Parathyroid adenoma (tissue), 2 donors: ENCODE results near the gene CCNL2.
"Not testable (repeated sequence)": the region's sequence is repeated elsewhere in the genome, so short reads cannot be mapped to it uniquely, and the experiment has no call there.

ENCODE experiments used
- H2AFZ ChIP-seq: fragments of 300-600 bp; sonication (generic); one replicate; pipeline ENCODE4 v1.7.0; 2017; ENCODE audit warnings: antibody characterized with exemption, mild to moderate bottlenecking
- H3K27ac ChIP-seq: fragments of 300-600 bp; sonication (generic); one replicate; pipeline ENCODE4 v1.7.0; 2017
- H3K27me3 ChIP-seq: fragments of 300-600 bp; sonication (generic); one replicate; pipeline ENCODE4 v1.7.0; 2017; ENCODE audit warnings: low read length; ENCODE audit not compliant: control insufficient read depth, insufficient read depth
- H3K36me3 ChIP-seq: fragments of 300-600 bp; sonication (generic); one replicate; pipeline ENCODE4 v1.7.0; 2017; ENCODE audit warnings: low read length; ENCODE audit not compliant: control insufficient read depth, insufficient read depth
- H3K4me1 ChIP-seq: fragments of 300-600 bp; sonication (generic); one replicate; pipeline ENCODE4 v1.7.0; 2017; ENCODE audit warnings: control low read depth
- H3K4me2 ChIP-seq: fragments of 300-600 bp; sonication (generic); one replicate; pipeline ENCODE4 v1.7.0; 2017; ENCODE audit warnings: low read length
- H3K4me3 ChIP-seq: fragments of 300-600 bp; sonication (generic); one replicate; pipeline ENCODE4 v1.7.0; 2017; ENCODE audit warnings: low read depth, low read length
- H3K79me2 ChIP-seq: fragments of 300-600 bp; sonication (generic); one replicate; pipeline ENCODE4 v1.7.0; 2017; ENCODE audit warnings: control low read depth
- H3K9ac ChIP-seq: fragments of 300-600 bp; sonication (generic); one replicate; pipeline ENCODE4 v1.7.0; 2017; ENCODE audit warnings: mild to moderate bottlenecking
- H3K9me3 ChIP-seq: fragments of 300-600 bp; sonication (generic); one replicate; pipeline ENCODE4 v1.7.0; 2017; ENCODE audit warnings: low read length; ENCODE audit not compliant: control insufficient read depth
- CTCF ChIP-seq: fragments of 300-600 bp; sonication (generic); IDR thresholded peaks from one replicate; pipeline ENCODE4 v1.7.0; 2017; ENCODE audit warnings: antibody characterized with exemption, mild to moderate bottlenecking
- donor health status: primary hyperparathyroidism.

Gene CCNL2

DNA sequence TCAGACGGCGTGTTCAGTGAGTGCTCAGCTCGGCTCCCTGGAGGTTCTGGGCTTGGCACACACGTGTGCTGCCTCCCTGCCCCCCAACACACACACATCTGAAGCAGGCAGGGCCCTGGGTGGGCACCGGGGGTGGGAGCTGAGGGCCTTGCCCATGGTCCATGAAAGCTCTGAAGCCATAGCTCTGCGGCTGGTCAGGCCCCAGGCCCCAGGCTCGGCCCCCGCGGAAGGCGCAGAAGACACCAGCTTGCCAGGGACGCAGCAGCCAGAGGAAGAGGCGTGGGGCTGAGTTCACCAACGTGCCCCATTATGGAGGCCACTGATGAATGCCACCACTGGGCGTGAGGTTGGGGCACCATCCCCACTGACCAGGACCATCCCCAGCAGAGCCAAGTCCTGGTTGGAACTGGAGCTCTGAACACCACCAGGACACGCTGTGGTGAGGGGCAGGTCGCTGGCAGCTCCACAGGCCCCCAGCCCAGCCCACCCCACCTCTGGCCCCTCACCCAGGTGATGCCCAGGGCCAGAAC is 28.3 kb downstream of the CCNL2 start:
- TF ChIP-seq CTCF = no peak
- H3K9ac ChIP-seq = no peak overlapping the region
- no peaks in the 10 kb centered on the region for H3K79me2 ChIP-seq
- H3K27me3 ChIP-seq = no peaks in the 10 kb centered on the region
- H2AFZ ChIP-seq = no peak overlapping the region
- H3K4me1 ChIP-seq = no peaks in the 10 kb centered on the region
- H3K4me3 ChIP-seq = no peak overlapping the region
- H3K4me2 ChIP-seq = no peak overlapping the region
- H3K27ac ChIP-seq = no peak overlapping the region
- no peaks in the 10 kb centered on the region for H3K36me3 ChIP-seq
- no peaks in the 10 kb centered on the region for H3K9me3 ChIP-seq

- H2AFZ ChIP-seq, H3K36me3 ChIP-seq, H3K9me3 ChIP-seq, H3K4me3 ChIP-seq, H3K79me2 ChIP-seq, H3K27me3 ChIP-seq, H3K4me1 ChIP-seq, H3K9ac ChIP-seq, H3K4me2 ChIP-seq, H3K27ac ChIP-seq: not testable (repeated sequence)
These were observed 29.0 kb downstream of the CCNL2 start for GRCh38 chr1:1370094-1370493.

DNA sequence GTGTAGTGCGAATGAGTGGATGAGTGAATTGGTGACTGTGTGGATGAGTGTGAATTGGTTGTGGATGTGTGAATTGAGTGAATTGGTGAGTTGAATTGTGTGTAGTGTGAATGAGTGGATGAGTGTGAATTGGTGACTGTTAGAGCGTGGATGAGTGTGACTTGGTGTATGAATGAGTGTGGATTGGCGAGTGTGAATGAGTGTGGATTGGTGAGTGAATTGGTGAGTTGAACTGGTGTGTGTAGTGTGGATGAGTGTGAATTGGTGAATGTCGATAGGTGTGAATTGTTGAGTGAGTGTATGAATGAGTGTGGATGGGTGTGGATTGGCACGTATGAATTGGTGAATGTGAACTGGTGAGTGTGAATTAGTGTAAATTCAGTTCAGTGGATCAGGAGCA is 31.8 kb downstream of the CCNL2 start:
- H3K79me2 ChIP-seq = no peaks in the 10 kb centered on the region
- H3K27ac ChIP-seq = no peak overlapping the region
- no peak overlapping the region for H3K4me2 ChIP-seq
- H3K27me3 ChIP-seq = no peaks in the 10 kb centered on the region
- no peaks in the 10 kb centered on the region for H3K36me3 ChIP-seq
- H3K9ac ChIP-seq = no peak overlapping the region
- no peak for TF ChIP-seq CTCF
- H3K4me3 ChIP-seq = no peak overlapping the region
- H2AFZ ChIP-seq = no peak overlapping the region
- H3K4me1 ChIP-seq = no peaks in the 10 kb centered on the region
- H3K9me3 ChIP-seq = no peaks in the 10 kb centered on the region

DNA sequence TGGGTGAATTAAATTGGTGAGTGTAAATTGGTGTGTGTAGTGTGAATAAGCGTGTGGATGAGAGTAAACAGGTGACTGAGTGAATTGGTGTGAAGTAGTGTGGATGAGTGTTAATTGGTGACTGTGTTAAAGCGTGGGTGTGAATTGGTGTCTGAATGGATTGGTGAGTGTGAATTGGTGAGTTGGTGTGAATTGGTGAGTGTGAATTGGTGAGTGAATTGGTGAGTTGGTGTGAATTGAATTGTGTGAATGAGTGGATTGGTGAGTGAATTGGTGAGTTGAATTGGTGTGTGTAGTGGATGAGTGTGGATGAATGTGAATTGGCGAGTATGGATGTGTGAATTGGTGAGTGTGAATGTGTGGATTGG is 32.5 kb downstream of the CCNL2 start:
- Histone ChIP-seq H3K27me3 (no peaks in the 10 kb centered on the region), H3K4me2 (no peak overlapping the region), H3K36me3 (no peaks in the 10 kb centered on the region), H3K27ac (no peak overlapping the region), H3K9ac (no peak overlapping the region), H3K79me2 (no peaks in the 10 kb centered on the region), H3K9me3 (no peaks in the 10 kb centered on the region), H2AFZ (no peak overlapping the region), H3K4me3 (no peak overlapping the region), H3K4me1 (no peaks in the 10 kb centered on the region)
- no peak for TF ChIP-seq CTCF

- Histone ChIP-seq H3K4me1 (no peaks in the 10 kb centered on the region), H3K36me3 (no peaks in the 10 kb centered on the region), H2AFZ (no peak overlapping the region), H3K27ac (no peak overlapping the region), H3K79me2 (no peaks in the 10 kb centered on the region), H3K4me2 (no peak overlapping the region), H3K27me3 (no peaks in the 10 kb centered on the region), H3K9ac (no peak overlapping the region), H3K9me3 (no peaks in the 10 kb centered on the region), H3K4me3 (no peak overlapping the region)
- TF ChIP-seq CTCF = no peak
These were observed 33.0 kb downstream of the CCNL2 start for GRCh38 chr1:1365875-1366698.
